GM18873 (cell line): Measurements from ENCODE around the gene DYNC1LI2.
"Not testable (repeated sequence)": the region's sequence is repeated elsewhere in the genome, so short reads cannot be mapped to it uniquely, and the experiment has no call there.

ENCODE experiments used
- ATAC-seq: cut with Tn5 transposase; IDR thresholded peaks from one replicate; pipeline ENCODE4 v1.9.1; 2021; ENCODE audit warnings: mild to moderate bottlenecking, moderate library complexity, moderate number of reproducible peaks; ENCODE audit not compliant: unreplicated experiment, low FRiP score

Gene DYNC1LI2

GRCh38 chr16:66701026-66701425 is 50.4 kb downstream of the DYNC1LI2 start:
- ATAC-seq = no peak

GRCh38 chr16:66699898-66700297 is 51.5 kb downstream of the DYNC1LI2 start:
- ATAC-seq = no peak

DNA sequence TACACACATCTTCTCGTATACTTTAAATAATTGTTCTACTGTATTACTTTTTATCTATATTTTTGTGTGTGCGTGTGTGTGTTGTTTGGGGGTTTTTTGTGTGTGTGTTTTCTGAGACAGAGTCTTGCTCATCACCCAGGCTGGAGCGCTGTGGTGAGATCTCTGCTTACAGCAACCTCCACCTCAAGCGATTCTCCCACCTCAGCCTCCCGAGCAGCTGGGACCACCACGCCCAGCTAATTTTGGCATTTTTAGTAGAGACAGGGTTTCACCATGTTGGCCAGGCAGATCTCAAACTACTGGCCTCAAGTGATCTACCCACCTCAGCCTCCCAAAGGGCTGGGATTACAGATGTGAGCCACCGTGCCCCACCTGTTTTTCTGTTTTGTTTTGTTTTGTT is 53.4 kb downstream of the DYNC1LI2 start:
- no peak for ATAC-seq

DNA sequence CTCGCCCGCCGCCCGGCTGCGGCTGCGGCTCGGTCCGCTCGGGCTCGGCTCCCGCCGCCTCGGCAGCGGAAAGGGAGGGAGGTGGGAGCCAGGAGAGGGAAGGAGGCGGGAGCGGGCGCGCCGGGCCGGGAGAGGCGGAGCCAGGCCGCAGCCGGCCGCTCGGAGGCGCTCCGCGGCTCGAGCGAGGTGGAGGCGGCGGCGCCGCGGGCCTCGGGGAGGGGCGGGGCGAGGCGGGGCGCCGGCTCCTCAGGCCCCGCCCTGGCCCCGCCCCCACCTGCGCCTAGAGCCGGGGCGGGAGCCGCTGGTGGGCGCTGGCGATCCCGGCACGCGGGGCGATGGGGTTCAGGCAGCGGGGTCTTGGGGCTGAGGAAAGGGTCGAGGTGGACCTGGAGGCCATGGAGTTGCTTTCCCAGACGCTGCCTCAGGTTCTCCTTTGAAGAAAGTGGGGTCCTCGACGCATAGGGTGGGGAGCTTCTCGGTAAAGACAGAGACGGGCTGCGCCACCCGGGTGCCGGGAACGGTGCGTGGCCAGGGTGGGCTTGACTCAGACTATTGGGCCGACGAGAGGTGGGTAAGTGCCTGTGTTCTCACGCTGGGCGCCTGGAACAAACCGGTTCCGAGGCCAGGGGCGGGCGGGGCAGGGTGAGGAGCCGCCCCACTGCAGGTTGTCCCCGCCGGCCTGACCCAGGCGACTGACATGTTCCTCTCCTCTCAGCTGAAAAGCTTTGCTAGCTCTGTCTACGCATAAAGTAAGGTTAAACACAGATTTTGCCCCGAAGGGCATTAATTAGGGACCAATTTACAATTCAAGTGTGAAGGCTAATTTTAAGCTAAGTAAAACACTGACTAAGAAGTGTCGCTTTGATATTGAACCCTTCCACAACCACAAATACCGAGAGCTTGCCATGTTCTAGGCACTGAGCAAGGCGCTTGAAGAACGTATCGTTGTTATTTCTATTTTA is 54.5 kb downstream of the DYNC1LI2 start, which contains the start of gene CMTM4:
Gene CMTM4 (minus strand): TSS at position 75 of the 962 bp plus-strand sequence. CDS start 218 bp downstream, outside the sequence.
- ATAC-seq = no peak

GRCh38 chr16:66695935-66696668 is 55.3 kb downstream of the DYNC1LI2 start:
- no peak for ATAC-seq

DNA sequence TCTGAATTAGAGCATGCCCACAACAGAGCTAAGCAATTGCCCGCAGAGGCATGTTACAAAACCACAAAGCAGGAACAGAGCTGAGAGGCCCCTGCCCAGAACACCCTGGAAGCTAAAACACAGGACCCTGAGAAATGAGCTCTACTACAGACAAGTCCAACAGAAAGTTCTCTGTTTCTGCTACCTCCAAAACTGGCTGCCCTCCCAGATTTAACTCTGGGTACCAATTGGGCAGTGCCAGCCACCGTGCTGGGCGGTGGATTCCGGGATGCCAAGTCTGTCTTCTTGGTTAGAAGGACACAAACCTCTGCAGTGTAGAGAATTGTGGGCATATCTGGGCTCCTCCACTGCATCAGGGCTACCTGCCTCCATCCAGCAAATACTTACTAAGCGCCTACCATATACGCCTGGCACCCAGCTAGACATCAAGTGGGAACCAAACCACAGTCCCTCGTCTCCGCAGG is 55.9 kb downstream of the DYNC1LI2 start:
- no peak for ATAC-seq

DNA sequence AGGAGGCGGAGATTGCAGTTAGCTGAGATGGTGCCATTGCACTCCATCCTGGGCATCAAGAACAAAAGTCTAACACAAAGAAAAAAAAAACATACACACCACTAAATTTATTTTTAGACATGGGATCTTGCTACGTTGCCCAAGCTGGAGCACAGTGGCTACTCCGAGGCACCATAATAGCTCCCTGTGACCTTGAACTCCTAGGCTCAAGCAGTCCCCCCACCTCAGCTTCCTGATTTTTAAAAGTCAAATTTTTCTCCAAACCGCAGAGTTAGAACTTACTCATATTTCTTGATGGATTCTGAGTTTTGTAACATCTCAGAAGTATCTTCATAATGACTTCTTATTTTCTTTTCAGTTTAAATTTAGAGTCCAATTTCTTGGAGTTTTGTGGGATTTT is 58.3 kb downstream of the DYNC1LI2 start:
- no peak for ATAC-seq

DNA sequence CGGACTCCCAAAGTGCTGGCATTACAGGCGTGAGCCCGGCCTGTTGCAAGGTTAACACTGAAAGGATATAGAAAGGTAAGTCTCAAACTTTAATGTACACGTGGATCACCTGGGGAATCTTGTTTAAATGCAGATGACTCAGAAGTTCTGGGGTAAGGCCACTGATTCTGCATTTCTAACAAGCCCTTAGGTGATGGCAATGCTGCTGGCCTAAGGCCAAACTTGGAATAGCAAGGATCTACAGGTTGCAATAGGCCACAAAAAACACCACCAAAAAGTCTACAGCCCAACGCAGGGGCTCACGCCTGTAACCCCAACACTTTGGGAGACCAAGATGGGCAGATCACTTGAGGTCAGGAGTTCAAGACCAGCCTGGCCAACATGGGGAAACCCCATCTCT is 59.1 kb downstream of the DYNC1LI2 start:
- no peak for ATAC-seq

GRCh38 chr16:66691234-66691633 is 60.2 kb downstream of the DYNC1LI2 start:
- no peak for ATAC-seq

GRCh38 chr16:66690106-66690847 is 61.1 kb downstream of the DYNC1LI2 start:
- ATAC-seq = no peak

- ATAC-seq = no peak
These were observed 62.1 kb downstream of the DYNC1LI2 start for GRCh38 chr16:66689282-66689681.

DNA sequence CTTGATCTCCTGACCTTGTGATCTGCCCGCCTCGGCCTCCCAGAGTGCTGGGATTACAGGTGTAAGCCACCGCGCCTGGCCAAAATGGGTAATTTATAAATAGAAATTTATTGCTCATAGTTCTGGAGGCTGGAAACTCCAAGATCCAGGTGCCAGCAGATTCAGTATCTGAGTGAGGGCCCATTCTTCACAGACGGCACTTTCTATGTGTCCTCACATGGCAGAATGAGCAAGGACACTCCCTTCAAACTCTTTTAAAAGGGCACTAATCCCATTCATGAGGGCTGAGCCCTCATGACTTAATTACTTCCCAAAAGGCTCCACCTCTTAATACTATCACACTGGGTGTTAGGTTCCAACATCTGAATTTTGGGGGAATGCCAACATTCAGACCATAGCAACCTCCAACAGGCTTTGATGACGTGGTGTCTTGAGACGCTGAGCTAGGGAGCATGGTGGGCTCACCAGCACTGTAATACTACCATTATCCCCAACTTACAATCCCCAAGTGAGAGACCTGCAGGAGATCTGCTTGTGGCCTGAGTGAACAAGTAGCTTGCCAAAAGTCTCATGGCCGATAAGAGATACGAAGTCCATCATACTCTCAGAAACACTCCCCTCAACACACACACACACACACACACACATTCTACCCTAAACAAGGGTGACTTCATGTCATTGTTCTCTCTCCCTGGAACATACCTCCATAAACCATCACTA is 63.3 kb downstream of the DYNC1LI2 start:
- ATAC-seq = no peak

DNA sequence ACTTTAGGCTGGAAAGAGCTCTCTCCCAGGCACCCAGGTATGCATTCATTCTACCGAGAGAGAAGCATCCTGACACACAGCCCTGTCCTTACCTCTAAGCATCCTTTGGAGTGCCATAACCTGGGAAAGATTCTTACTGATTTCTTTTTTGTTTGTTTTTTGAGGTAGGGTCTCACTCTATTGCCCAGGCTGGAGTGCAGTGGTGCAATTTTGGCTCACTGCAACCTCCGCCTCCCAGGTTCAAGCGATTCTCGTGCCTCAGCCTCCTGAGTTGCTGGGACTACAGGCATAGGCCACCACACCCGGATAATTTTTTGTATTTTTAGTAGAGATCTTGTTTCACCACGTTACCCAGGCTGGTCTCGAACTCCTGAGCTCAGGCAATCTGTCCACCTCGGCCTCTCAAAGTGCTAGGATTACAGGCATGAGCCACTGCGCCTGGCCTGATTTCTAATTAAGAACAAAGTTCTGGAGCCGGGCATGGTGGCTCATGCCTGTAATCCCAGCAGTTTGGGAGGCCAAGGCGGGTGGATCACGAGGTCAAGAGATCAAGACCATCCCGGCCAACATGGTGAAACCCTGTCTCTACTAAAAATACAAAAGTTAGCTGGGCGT is 65.8 kb downstream of the DYNC1LI2 start:
- ATAC-seq = not testable (repeated sequence)

DNA sequence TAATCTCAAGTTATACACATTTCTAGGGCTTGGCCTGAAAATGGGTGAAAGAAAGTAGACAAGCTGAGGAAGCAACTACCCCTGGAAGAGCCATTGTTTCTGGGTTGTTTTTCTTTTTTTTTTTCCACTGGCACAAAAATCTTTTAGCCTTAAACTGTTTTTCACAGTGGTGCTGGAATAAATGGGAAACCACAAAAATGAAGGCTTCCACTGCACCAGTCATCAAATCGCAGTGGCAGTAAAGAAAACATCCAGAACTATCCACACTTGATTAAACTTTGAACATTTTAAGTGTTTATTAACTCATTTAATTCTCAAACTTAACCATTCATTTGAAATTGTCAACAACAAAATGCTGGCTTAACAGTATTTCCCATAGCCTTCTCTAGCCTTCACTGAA is 69.1 kb downstream of the DYNC1LI2 start:
- no peak for ATAC-seq

GRCh38 chr16:66681676-66682075 is 69.7 kb downstream of the DYNC1LI2 start:
- ATAC-seq = no peak

GRCh38 chr16:66678337-66678736 is 73.1 kb downstream of the DYNC1LI2 start:
- ATAC-seq = no peak

GRCh38 chr16:66677836-66678235 is 73.6 kb downstream of the DYNC1LI2 start:
- no peak for ATAC-seq

GRCh38 chr16:66677179-66677578 is 74.2 kb downstream of the DYNC1LI2 start:
- ATAC-seq = no peak

DNA sequence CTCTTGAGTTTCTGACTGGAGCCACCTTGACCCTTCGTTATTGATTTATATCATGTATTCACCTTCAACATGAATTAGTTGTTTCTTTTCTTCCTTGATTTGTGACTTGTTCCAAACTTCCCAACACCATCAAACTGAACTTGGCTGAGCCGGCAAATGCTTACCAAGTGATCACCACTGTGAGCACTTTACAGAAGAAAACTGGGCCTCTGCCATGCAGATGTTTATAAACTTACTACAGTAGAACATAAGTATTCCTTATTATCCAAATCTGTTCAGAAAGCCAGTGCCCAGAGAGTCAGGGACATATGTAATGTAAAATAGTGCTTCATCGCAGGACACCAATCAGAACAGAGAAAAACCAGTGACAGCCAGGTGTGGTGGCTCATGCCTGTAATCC is 74.8 kb downstream of the DYNC1LI2 start:
- ATAC-seq = no peak

GRCh38 chr16:66673691-66674090 is 77.7 kb downstream of the DYNC1LI2 start:
- ATAC-seq = no peak
